ENCODE data around the gene IL1R1.

The IL1R1 gene

DNA sequence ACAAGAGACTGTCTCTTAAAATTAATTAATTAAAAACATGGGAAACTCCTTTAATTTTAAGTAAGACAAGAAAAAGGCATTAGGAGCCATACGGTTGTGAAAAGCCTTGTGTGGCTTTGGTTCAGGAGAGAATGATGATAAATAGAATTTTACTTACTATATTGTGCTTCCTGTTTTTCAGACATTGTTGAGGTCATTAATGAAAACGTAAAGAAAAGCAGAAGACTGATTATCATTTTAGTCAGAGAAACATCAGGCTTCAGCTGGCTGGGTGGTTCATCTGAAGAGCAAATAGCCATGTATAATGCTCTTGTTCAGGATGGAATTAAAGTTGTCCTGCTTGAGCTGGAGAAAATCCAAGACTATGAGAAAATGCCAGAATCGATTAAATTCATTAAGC, 33.6 kb downstream of the IL1R1 start:
- no peak for DNase-seq (ENCODE audit: low read depth)

DNA sequence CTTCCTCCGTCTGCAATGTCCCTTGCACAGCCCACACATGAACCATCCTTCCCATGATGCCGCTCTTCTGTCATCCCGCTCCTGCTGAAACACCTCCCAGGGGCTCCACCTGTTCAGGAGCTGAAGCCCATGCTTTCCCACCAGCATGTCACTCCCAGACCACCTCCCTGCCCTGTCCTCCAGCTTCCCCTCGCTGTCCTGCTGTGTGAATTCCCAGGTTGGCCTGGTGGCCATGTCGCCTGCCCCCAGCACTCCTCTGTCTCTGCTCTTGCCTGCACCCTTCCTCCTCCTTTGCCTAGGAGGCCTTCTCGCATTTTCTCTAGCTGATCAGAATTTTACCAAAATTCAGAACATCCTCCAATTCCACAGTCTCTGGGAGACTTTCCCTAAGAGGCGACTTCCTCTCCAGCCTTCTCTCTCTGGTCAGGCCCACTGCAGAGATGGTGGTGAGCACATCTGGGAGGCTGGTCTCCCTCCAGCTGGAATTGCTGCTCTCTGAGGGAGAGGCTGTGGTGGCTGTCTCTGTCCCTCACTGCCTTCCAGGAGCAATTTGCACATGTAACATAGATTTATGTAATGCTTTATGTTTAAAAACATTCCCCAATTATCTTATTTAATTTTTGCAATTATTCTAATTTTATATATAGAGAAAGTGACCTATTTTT, 35.4 kb downstream of the IL1R1 start:
- DNase-seq (ENCODE audit: low read depth): no peak

DNA sequence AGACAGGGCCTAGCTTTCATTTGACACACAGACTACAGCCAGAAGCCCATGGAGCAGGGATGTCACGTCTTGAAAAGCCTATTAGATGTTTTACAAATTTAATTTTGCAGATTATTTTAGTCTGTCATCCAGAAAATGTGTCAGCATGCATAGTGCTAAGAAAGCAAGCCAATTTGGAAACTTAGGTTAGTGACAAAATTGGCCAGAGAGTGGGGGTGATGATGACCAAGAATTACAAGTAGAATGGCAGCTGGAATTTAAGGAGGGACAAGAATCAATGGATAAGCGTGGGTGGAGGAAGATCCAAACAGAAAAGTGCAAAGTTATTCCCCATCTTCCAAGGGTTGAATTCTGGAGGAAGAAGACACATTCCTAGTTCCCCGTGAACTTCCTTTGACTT, 36.5 kb downstream of the IL1R1 start:
- no peak for DNase-seq (ENCODE audit: low read depth)

DNA sequence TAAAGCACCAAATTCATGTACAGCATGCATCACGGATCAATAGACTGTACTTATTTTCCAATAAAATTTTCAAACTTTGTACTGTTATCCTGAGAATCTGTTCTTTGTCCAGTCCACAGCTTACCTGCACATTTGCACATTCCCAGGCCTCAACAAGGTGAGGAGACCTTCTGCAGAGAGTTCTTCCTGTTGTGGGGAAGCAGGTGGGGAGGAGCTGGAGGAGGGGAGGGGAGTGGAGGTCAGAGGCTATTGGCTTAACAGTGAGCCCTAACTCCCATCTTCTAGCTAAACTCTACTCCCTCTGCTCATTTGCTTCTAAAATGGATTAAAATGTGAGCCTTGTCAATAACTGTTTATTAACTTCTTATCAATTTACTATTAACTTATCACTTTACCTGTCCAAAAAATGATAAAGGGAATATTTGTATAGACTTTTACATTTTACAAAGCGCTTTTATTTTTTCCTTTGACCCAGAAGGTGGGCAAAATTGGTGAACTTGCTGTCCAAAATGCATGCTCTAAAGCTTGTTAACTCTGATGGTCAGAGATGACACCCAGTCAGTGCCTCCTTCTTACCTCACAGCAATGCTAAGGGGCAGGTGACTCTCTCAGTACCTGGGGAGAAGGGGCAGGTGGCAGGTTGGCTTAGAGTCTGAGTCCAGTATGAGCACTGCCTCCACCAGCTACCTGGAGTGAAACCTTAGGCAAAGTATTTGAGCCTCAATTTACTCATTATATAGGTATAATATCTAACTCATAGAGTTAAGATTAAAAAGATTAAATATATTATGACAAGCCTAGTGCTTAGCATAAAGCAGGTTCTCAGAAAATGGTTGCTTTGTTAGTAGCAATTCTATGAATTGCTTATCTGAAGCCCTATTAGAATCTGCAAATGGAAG, 37.5 kb downstream of the IL1R1 start:
- no peak for DNase-seq (ENCODE audit: low read depth)

DNA sequence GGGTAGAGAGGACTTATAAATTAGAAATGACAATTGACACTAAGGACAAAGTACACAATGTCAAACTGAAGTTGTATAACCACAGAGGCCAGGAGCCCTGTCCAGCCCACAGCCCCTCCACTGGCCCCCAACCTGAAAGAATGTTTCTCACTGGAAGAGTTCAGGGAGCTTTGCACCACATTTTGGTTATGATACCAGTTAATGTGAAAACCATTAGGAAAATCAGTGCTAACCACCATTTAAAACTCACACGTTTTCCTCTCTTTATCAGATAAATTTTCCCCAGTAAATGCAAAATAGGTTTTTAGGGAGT, 38.1 kb downstream of the IL1R1 start:
- DNase-seq (ENCODE audit: low read depth): no peak

DNA sequence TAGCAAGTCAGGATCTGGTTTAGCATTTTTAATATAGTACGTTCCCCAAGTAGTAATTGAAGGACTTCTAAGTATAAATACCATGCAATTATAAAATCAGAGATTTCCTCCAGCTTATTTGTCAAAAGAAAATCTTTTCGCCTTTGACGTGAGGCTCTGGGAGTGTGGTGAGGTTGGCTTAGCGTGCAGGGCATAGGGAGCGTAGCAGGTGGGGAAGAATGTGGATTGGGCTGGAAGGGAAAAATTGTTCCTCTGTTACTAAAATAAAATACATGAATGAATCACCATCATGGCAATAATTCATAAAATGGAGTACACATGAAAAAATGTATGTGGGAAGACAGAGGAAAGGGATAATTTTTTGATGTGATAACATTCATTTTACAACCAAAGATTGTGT, 38.8 kb downstream of the IL1R1 start:
- no peak for DNase-seq (ENCODE audit: low read depth)

DNA sequence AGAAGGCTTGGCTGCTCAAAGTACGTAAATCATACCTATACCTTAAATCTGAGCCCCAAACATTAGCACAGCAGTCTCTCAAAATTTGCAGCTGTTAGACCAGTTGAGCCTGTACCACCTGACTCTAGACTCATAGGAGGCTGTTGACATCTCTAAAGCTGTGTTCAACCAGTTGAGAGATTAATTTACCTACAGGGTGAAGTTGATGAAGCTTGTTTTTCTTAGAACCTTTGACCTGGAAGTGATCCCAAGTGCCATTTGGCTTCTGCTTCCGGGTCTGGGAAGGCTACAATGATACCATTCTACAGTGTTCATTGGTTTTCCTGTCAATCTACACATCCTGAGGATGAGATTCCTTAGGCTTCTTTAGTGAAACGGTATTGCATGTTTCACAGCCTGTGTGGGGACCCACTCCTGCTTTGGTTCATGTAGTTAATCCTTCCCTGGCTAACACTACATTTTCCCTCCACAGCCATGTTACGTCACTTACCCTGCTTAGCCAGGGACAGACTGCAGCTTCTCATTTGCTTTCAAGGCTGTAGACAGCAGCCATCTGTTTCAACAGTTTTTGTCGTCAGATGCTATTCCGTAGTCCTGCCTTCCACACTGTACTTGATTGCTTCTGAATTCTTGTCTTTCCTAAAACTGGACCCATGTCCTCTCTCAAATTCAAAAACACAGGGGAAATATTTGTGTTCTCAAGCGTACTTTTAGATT, 39.5 kb downstream of the IL1R1 start:
- DNase-seq (ENCODE audit: low read depth): no peak

DNA sequence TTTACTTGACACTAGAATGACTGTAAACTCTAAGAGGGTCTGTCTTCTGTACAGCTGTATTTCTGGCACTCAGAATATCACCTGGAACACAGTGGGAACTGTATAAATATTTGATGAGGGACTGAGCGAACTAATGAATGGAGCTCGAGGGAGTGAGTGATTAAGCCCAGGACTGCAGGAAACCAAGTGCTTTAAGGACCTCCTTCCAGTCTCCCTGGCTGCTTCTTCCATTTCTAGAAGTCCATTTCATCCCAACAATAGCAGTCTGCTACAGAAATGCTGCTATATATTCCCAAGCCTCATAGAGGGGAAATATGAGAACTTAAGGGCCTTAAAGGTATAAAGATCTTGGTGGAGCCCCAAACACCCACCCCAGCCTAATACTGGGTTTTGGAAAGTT, 41.5 kb downstream of the IL1R1 start:
- no peak for DNase-seq (ENCODE audit: low read depth)

DNA sequence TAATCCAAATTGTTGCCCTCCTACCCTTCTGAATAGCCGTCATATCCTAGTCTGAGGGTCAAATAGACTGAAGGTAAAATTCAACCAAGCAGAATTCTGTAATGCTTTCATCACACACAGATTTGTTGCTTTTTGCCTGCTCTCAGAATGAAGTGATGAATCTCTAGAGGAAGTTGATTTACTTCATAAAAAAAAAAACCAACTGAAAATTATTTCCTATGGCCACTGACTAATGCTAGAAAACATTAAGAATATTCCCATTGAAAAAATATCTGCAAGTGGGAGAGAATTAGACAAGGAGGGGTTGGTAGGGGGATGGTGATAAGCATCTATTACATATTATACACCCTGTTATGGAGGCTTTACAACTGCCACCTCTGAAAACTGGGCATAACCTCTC, 42.0 kb downstream of the IL1R1 start:
- DNase-seq (ENCODE audit: low read depth): no peak

DNA sequence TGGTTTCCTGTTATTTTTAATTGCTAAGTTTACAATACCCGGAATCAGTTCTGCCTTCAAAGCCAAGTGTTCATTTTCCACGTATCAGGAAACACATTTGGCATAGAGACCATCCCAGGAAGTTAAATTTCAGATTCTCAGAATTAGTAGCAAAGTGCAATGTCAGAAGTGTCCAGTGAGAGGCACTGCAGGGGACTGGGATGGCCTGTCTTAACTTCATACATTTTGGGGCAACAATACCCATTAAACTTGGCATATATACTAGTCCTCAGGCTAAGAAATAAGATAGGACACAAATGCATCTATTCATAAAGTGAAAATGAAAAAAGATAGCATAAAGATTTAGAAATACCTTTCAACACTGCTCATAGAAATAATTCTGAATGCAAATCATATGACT, 42.8 kb downstream of the IL1R1 start:
- no peak for DNase-seq (ENCODE audit: low read depth)

DNA sequence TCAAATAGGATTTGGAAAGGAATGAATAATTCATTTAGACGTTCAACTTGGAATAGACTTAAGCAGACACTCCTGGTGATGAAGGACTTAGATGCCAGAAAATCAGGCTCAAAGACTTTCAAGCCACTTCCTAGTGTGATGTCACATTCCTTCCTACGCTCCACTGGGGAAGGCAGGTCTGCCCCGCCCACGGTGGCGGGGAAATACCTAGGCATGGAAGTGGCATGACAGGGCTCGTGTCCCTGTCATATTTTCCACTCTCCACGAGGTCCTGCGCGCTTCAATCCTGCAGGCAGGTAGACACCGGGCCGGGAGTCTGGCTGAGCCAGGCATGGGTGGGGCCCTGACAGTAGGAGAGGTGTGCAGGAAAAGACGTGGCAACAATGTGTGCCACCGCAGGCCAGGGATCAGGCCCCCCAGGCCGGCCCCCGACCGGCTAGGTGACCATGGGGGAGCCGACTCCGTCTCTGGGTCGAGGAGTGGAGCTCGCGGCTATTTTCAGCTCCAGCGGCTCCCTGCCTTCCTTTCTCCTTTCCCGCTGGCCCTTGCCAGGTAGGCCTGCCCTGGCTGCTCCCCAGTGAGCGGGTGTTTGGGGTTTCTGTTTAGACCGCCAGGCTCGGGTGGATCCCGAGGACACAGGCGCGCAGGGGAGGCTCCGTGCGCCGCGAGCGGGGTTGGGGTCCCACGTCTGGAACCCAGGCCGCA, 44.4 kb downstream of the IL1R1 start, which contains the start of gene IL1RL2:
Gene IL1RL2 (plus strand): TSS at position 233 of the 705 bp plus-strand sequence. CDS start 845 bp downstream, outside the sequence.
- DNase-seq (ENCODE audit: low read depth): no peak

DNA sequence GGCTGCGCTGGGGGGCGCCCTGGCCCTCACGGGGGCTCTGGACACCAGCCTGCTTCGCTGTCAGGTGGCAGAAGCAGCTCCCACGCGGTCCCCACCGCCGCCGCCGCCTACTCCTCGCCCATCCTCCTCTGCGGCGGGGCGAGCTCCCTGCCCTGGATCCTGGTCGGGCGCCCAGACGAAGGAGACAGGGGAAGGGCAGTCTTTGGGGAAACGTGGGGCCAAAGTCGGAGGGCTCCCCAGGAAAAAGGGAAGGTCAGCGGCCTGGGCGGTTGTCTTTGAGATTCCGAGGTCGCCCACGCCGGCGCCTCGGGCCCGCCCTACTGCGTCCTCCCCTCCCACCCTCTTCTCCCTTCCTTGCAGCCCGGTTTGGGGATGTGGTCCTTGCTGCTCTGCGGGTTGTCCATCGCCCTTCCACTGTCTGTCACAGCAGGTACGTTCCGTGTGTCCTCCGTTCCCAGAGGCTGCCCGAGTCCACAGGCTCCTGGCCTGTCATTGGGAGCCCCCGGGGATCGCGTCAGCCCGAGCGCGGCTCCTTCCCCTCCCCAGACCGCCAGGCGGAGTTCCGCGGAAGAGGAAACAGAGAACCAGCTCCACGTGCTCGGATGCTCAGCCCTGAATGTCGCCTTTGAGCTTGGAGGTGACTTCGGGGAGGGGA, 45.1 kb downstream of the IL1R1 start:
- no peak for DNase-seq (ENCODE audit: low read depth)

DNA sequence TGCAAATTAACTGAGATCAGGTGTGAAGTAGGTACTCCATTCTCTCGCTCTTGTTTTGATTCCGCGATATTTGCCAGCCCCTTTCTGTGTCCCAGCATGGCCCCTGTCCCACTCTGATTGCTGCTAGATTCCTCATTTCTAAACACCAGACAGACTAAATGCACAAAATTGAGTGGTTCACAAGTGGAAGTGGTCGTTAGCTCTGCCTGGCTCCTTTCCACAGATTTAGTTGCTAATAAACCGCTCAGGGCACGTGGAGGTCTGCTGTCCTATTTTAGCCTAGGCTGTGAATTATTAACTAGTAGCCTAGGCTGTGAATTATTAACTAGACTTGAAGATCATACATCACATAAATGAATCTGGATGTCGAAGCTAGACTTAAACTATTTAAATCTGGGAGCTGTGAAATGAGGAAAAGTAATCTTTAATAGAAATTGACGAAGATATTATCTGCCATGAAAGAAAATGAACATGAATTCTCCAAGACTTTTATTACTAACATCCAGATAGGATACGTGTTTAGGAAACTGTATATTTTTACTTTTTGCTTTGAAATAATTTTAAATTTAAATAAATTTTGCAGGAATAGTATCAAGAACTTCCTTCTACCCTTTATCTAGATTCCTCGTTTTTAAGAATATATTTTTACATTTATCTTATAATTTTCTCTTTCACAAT, 48.0 kb downstream of the IL1R1 start:
- no peak for DNase-seq (ENCODE audit: low read depth)

DNA sequence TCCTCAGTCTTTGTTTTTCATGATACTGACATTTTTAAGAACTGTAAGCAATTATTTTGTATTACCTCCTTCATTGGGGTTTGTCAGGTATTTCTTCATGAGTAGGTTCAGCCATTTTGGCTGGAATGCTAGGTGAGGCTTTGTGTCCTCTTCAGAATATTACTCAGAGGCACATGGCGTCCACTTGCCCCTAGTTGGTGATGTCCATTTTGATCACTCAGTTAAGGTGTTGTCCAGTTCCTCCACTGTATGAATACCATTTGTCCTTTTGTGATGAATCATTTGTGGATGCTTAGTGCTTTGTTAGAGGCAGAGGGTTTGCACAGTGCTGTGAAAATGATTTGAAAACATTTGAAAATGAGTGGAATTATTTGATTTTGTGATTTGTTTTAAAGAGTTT, 49.0 kb downstream of the IL1R1 start:
- DNase-seq (ENCODE audit: low read depth): no peak

DNA sequence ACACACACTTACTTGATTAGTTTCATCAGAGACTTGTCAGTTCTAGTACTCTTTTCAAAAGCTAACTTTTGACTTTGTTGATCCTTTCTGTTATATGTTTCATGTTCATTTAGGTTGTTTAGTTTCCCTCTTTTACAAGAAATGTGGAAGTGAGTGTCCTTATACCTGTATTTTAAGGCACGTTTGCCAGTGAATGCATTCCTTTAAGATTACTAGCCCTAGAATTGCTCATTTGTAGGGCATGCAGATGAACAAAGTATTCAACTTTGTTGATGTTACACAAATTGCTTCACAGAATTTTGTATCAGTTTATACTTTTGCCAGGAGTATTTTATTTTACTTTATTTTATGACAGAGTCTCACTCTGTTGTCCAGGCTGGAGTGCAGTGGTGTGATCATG, 50.5 kb downstream of the IL1R1 start:
- DNase-seq (ENCODE audit: low read depth): no peak

DNA sequence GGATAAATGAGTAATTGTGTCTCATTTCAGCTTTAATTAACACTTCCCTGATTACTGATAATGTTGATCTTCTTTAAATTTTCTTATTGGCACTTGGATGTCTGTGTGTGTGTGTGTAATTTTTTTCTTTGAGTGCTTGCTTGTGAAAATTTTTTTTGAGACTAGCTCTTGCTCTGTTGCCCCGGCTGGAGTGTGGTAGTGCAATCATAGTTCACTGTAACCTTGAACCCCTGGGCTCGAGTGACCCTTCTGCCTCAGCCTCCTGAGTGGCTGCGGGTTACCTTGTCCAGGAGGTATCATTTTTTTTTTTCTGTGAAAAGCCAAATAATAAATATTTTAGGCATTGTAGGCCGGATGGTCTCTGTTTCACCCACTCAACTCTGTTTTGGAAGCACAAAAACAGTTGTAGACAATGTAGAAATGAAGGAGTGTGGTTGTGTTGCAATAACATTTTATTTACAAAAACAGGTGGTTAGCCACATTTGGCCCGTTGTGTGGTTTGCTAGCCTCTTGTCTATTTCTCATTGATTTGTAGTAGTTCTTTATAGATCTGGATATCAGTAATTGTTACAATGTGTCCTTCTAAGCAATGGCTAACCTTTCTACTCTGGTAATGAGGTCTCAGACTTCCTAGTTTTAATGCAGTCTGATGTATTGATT, 52.2 kb downstream of the IL1R1 start:
- no peak for DNase-seq (ENCODE audit: low read depth)

DNA sequence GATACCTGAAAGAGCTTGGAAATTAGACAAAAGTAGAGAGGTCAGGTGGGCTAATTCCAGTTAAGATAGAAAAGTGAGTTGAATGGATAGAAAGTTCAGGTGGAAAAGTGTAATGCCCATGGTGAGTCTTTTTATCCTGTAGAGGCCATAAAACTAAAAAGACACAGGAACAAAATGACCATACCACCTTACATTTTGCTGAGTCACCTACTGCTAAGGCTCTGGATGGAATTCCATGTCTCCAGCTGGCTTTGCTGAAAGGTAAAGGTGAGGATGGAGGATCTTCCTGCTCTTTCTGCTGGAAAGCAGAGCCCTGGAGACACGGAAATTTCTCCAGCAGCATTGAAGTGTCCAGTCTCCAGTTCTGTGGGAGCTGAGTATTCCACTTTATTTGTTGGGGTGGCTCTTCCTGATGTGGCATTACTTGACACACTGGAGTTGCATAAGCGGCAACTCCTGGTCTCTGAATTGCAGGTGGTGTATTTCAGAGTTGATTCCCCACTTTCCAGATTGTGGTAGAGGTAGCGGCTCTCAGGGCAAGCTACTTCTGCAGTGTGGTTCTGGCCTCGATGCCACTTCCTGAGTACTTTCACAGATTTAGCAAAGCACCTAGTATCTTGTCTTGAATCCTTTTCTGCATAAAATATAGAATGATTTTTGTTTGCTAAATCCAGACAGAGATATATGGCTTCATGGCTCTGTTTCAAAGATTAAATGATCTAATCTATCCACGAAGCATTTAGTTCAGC, 55.0 kb downstream of the IL1R1 start:
- DNase-seq (ENCODE audit: low read depth): no peak

DNA sequence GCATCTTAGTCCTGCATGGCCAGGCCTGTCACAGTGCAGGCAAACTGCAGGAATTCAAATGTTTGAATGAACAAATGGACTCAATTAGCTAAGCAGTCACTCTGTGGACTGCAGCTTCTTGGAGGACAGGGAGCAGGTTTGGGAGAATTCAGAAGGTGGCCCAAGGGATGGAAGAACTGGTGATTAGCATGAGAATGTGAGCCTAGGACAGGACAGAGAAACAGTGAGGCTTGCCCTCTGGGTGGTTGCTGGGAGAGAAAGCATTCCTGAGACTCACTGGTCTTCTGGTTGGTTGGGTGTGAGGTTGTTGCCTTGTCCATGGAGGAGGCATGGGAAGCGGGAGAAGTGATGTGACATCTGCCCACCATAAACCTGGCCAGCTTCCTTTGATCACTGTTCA, 58.0 kb downstream of the IL1R1 start:
- DNase-seq (ENCODE audit: low read depth): no peak

DNA sequence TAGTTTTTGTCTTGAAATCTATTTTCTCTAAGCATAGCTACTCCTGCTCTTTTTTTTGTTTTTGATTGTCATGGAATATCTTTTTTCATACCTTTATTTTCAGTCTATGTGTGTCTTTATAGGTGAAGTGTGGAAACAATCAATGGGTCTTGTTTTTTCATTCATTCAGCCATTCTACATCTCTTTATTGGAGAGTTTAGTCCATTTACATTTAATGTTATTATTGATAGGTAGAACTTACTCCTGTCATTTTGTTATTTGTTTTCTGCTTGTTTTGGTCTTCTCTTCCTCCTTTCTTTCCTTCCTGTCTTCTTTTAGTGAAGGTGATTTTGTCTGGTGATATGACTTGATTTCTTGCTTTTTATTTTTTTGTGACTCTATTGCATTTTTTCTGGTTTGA, 62.1 kb downstream of the IL1R1 start:
- no peak for DNase-seq (ENCODE audit: low read depth)

All from non-pigmented ciliary epithelial cell (primary cell).